NB4 (cell line): ENCODE results near the gene PIEZO2.

Experiments
- DNase-seq: peaks from one replicate; pipeline ENCODE4 v3.0.0; 2010; ENCODE audit warnings: low read depth
- H3K4me3 ChIP-seq: one replicate; pipeline ENCODE4 v1.5.1; 2011; ENCODE audit warnings: mild to moderate bottlenecking, low read depth, low read length, moderate library complexity
- MYC ChIP-seq: IDR thresholded peaks from 2 replicates; pipeline ENCODE4 v1.6.1; 2011; ENCODE audit warnings: low read depth, low read length
- POLR2A ChIP-seq: IDR thresholded peaks from 2 replicates; pipeline ENCODE4 v1.6.1; 2011; ENCODE audit warnings: mild to moderate bottlenecking; ENCODE audit not compliant: insufficient read length; ENCODE audit errors: extremely low read depth
- TF ChIP-seq, protein P1 (sequence below): IDR thresholded peaks from 2 replicates; pipeline ENCODE4 v1.6.1; 2011; ENCODE audit warnings: low read depth, low read length
- TF ChIP-seq, protein P2 (sequence below): IDR thresholded peaks from one replicate; pipeline ENCODE4 v1.5.1; 2012; ENCODE audit warnings: low read depth, low read length

The PIEZO2 gene

DNA sequence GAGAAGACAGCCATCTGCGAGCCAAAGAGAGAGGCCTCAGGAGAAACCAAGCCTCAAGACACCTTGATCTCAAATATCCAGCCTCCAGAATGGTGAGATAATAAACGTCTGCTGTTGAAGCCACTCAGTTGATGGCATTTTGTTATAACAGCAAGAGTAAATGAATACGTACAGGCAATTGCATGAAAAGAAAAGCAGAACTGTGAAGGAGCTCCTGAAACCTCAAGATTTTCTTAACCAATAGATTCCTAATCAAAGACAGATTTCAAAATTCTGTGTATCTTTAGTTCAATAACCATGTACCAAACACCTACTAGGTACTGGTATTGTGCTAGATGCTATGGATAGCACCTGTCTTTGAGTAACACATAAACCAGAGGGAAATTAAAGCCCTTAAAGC is 139.5 kb downstream of the PIEZO2 start:
- no peak for DNase-seq
- no peak overlapping the region for H3K4me3 ChIP-seq
- TF ChIP-seq, protein P1, sequence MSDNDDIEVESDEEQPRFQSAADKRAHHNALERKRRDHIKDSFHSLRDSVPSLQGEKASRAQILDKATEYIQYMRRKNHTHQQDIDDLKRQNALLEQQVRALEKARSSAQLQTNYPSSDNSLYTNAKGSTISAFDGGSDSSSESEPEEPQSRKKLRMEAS = no peak
- TF ChIP-seq POLR2A (no peak), MYC (no peak)
- TF ChIP-seq, protein P2, sequence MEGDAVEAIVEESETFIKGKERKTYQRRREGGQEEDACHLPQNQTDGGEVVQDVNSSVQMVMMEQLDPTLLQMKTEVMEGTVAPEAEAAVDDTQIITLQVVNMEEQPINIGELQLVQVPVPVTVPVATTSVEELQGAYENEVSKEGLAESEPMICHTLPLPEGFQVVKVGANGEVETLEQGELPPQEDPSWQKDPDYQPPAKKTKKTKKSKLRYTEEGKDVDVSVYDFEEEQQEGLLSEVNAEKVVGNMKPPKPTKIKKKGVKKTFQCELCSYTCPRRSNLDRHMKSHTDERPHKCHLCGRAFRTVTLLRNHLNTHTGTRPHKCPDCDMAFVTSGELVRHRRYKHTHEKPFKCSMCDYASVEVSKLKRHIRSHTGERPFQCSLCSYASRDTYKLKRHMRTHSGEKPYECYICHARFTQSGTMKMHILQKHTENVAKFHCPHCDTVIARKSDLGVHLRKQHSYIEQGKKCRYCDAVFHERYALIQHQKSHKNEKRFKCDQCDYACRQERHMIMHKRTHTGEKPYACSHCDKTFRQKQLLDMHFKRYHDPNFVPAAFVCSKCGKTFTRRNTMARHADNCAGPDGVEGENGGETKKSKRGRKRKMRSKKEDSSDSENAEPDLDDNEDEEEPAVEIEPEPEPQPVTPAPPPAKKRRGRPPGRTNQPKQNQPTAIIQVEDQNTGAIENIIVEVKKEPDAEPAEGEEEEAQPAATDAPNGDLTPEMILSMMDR = no peak

DNA sequence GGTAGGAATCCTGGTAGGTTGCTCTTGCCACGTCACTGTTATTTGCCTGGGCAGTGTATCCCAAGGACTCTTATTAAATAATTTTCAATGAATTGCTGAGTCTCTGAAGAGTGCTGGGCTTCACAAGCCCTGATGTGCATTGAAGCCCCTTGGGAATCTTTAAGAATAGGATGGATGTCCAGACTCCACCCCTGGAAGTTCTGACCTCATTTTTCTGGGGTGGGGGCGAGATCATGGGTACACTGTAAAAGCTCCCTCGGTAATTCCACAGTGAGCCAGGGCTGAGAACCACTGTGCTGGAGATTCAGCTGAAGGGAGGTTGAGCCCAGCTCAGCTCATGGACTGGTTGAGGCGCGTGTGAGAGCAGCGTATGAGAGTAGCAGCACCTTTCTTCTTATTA is 140.2 kb downstream of the PIEZO2 start:
- no peak for DNase-seq
- no peak for TF ChIP-seq MYC
- H3K4me3 ChIP-seq = no peak overlapping the region

DNA sequence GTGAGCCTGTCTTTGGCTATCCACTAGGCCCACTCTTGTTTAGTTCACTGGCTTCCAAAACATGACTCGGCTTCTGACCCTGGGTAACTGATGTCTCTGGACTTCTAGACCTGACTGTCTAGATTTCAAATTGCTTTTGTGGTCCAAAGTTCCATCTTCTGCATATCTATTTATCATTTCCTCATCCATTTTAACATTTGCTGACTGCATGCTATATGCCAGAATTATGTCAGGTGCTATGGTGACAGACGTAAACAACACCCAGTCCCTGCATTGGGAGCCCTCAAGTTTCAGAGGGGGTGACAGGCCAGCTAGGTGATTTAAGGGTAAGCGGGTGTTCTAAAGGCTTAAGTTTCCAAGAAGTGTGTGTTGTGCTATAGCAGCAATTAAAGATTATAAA is 140.9 kb downstream of the PIEZO2 start:
- no peak for TF ChIP-seq POLR2A
- TF ChIP-seq MYC = no peak
- TF ChIP-seq, protein P2 = no peak
- TF ChIP-seq, protein P1 = no peak
- no peak for DNase-seq
- no peak overlapping the region for H3K4me3 ChIP-seq

DNA sequence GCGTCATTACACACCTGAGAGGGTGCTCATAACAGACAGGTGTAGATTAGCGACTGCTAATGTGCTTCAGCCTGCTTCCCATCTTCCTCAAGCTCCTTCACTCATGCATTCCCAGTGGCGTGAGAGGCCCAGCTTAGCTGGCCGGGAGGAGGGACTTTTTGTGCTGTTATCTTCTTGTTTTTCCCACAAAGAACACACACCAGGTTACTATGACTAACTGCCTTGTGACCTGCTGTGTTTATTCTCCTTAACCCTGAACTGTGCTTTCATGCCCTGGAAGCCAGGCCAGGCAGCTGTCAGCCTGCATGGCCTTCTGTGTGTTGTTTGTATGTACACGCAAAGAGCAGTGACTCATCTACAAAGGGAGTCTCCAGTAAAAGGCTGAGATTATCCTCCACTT is 143.8 kb downstream of the PIEZO2 start:
- TF ChIP-seq, protein P1 = no peak
- TF ChIP-seq, protein P2 = no peak
- TF ChIP-seq MYC (no peak), POLR2A (no peak)
- no peak overlapping the region for H3K4me3 ChIP-seq
- DNase-seq = no peak

DNA sequence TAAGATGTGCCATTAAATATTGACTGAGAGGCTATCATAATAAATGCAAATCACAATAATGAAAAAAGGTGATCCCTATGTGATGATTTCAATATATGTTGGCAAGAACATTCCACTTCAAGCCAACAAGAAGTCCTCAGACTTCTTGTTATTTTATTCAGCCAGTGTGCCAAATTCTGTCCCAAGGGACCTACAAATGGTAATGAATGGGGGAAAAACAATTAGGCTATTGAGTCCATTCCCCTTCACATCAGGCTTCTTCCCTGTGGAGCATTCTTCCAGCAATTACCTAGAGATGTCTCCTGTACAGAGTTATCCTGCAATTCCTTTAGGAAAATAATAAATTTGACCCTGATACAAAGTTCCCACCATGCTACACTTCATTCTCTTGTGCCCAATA is 144.4 kb downstream of the PIEZO2 start:
- no peak for DNase-seq
- TF ChIP-seq, protein P2 = no peak

DNA sequence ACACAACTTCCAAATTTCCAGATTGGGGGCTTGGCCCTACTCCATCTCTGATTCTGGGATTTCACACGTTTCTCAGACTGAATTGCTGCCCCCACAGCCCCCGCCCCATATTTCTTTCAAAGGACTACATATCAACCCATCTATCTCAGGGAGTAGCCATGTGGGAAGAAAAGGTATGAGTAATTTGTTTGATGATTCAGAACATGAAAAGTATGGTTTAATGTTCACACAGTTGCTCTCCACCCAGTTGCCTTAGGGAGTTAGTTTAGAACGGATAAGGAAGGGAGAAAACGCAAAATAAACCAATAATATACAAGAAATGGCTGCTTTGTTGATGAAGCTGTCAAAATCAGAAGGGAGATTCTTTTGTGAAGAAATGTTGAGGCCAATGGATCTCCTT is 145.1 kb downstream of the PIEZO2 start:
- DNase-seq = no peak
- TF ChIP-seq, protein P1 = no peak
- TF ChIP-seq MYC (no peak), POLR2A (no peak)
- TF ChIP-seq, protein P2 = no peak
- no peak overlapping the region for H3K4me3 ChIP-seq

More for the DNA sequence above, 144.4 kb downstream of the PIEZO2 start:
- H3K4me3 ChIP-seq = no peak overlapping the region
